PC-9 (cell line): ENCODE data around the gene IL9R. TPM values are rescaled to one million over a fixed set of nuclear protein-coding genes. Genes with fewer than 3 reads are reported as not detected.
A peak's percentile ranks its signal among the peaks of the same experiment; 100 is the strongest.

Experiments
- BruUV-seq: library from RNA; stranded (reverse); fragments of 400-500 nt; replicated peaks from 2 replicates; lab custom pipeline; 2021; lab: Mats Ljungman, UMichigan
- CTCF ChIA-PET: fragments of 300-600 bp; sonication (Branson Sonifier 250); formaldehyde crosslinking; loops from one replicate; lab custom pipeline; 2022; ENCODE audit warnings: antibody characterized with exemption; lab: Charles Lee
- POLR2A ChIA-PET: fragments of 300-600 bp; sonication (Branson Sonifier 250); formaldehyde crosslinking; loops from one replicate; lab custom pipeline; 2022; ENCODE audit warnings: antibody characterized with exemption; ENCODE audit not compliant: unreplicated experiment; lab: Charles Lee
- DNase-seq, 2 experiments: peaks; one replicate each; pipeline versions ENCODE4 v3.0.0 to v3.0.0-alpha.2; 2015 to 2022; ENCODE audit warnings: mixed read lengths in 1 of 2
- H2AFZ ChIP-seq: fragments of 200-600 bp; sonication (generic); 2 replicates; pipeline ENCODE4 v1.8.1; 2017; ENCODE audit warnings: antibody characterized with exemption
- H3F3A ChIP-seq: fragments of 200-600 bp; sonication (generic); 2 replicates; pipeline ENCODE4 v1.8.1; 2017; ENCODE audit warnings: antibody characterized with exemption, mild to moderate bottlenecking, low read depth; ENCODE audit not compliant: insufficient read depth
- H3K27ac ChIP-seq: fragments of 200-600 bp; sonication (generic); 2 replicates; pipeline ENCODE4 v1.6.1; 2016; ENCODE audit warnings: mixed run types
- H3K27me3 ChIP-seq: fragments of 200-600 bp; sonication (generic); 2 replicates; pipeline ENCODE4 v1.6.1; 2016; ENCODE audit warnings: low read depth, mixed run types; ENCODE audit not compliant: insufficient read depth
- H3K36me3 ChIP-seq: fragments of 200-600 bp; sonication (generic); 2 replicates; pipeline ENCODE4 v1.6.1; 2016; ENCODE audit warnings: low read depth, mixed run types
- H3K4me1 ChIP-seq: fragments of 200-600 bp; sonication (generic); replicated peaks from 2 replicates; pipeline ENCODE4 v1.6.1; 2016; ENCODE audit warnings: mixed run types; ENCODE audit not compliant: insufficient read depth
- H3K4me2 ChIP-seq: fragments of 200-600 bp; sonication (generic); 2 replicates; pipeline ENCODE4 v1.6.1; 2017; ENCODE audit warnings: mixed run types
- H3K4me3 ChIP-seq: fragments of 200-600 bp; sonication (generic); 2 replicates; pipeline ENCODE4 v1.6.1; 2016; ENCODE audit warnings: mixed run types
- H3K79me2 ChIP-seq: fragments of 200-600 bp; sonication (generic); 2 replicates; pipeline ENCODE4 v1.6.1; 2017; ENCODE audit warnings: low read depth, mixed run types
- H3K9me2 ChIP-seq: fragments of 200-600 bp; sonication (generic); 2 replicates; pipeline ENCODE4 v1.8.1; 2017; ENCODE audit warnings: mild to moderate bottlenecking; ENCODE audit not compliant: insufficient read depth
- H3K9me3 ChIP-seq: fragments of 200-600 bp; sonication (generic); 2 replicates; pipeline ENCODE4 v1.8.1; 2016; ENCODE audit warnings: low read depth; ENCODE audit not compliant: insufficient read depth
- H4K20me1 ChIP-seq: fragments of 200-600 bp; sonication (generic); 2 replicates; pipeline ENCODE4 v1.8.1; 2017; ENCODE audit not compliant: insufficient read depth
- EZH2 ChIP-seq: fragments of 200-600 bp; sonication (generic); IDR thresholded peaks from 2 replicates; pipeline ENCODE4 v1.8.0; 2017; ENCODE audit warnings: antibody characterized with exemption, low read depth
- intact Hi-C: fragments of 100-400 bp; cut with micrococcal nuclease; formaldehyde crosslinking; loops from one replicate; pipeline ENCODE4 v1.10.0; 2022; ENCODE audit not compliant: unreplicated experiment
- total RNA-seq: library from RNA; stranded (reverse); gene quantifications from 2 replicates; pipeline ENCODE4 v1.2.3, GENCODE V29; 2021
- TF ChIP-seq, protein P1 (sequence below): fragments of 200-600 bp; sonication (generic); conservative IDR thresholded peaks from 2 replicates; pipeline ENCODE4 v1.6.1; 2017; ENCODE audit warnings: mixed run types, antibody characterized with exemption, mild to moderate bottlenecking, moderate library complexity

IL9R gene
- total RNA-seq, 1 experiment from 2014 or later: 2.4 TPM

DNA sequence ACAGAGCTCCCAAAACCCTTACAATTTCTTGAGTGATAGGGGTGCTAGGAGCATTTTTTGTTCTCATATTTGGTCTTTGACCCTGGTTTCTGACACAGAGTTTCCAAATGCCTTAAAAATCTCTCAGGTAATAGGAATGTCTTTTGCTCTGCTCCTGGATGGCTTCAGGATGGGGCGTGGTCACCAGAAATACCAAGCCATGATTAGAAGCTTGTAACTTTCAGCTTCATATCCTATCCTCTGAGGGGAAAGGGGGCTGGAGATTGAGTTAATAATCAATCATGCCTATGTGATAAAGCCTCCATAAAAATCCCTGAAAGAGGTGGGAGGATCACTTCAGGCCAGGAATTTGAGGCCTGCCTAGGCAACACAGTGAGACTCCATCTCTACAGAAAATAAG, 34.6 kb upstream of the IL9R start:
- Histone ChIP-seq H3K9me3 (no peaks in the 10 kb centered on the region), H3K9me2 (no peaks in the 10 kb centered on the region), H3F3A (no peaks in the 10 kb centered on the region), H3K27ac (no peak overlapping the region), H3K27me3 (no peaks in the 10 kb centered on the region), H3K36me3 (no peaks in the 10 kb centered on the region), H2AFZ (no peak overlapping the region), H3K4me2 (no peak overlapping the region), H3K4me3 (no peak overlapping the region), H3K4me1 (no peaks in the 10 kb centered on the region), H3K79me2 (no peaks in the 10 kb centered on the region), H4K20me1 (no peaks in the 10 kb centered on the region)
- TF ChIP-seq, protein P1, sequence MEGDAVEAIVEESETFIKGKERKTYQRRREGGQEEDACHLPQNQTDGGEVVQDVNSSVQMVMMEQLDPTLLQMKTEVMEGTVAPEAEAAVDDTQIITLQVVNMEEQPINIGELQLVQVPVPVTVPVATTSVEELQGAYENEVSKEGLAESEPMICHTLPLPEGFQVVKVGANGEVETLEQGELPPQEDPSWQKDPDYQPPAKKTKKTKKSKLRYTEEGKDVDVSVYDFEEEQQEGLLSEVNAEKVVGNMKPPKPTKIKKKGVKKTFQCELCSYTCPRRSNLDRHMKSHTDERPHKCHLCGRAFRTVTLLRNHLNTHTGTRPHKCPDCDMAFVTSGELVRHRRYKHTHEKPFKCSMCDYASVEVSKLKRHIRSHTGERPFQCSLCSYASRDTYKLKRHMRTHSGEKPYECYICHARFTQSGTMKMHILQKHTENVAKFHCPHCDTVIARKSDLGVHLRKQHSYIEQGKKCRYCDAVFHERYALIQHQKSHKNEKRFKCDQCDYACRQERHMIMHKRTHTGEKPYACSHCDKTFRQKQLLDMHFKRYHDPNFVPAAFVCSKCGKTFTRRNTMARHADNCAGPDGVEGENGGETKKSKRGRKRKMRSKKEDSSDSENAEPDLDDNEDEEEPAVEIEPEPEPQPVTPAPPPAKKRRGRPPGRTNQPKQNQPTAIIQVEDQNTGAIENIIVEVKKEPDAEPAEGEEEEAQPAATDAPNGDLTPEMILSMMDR: no peak
- TF ChIP-seq EZH2: no peak
- CTCF ChIA-PET: no interaction called here
- DNase-seq: no peak
- POLR2A ChIA-PET: no interaction called here
- intact Hi-C loops: no loop called here
- no TSS peak for BruUV-seq

DNA sequence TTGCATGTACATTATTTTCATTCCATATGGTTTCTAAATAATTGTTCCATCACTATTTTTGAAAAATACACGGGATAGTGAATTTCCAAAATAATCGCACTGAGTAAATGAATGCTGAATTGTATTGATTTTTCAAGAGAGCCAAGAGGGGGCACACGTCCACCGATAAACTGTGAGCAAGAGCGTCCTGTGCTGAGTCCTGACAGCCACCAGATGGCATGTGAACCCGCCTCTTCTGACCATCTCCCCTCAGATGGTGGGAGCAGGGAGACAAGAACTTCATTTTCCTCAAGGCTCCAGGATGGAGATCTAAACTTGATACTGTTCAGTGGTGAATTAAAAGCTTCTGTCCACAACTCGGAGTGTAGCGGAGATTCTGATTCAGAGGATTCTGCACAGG, 30.6 kb upstream of the IL9R start:
- BruUV-seq: no TSS peak
- ChIA-PET POLR2A (no interaction called here), CTCF (no interaction called here)
- H3K4me2 ChIP-seq: no peak overlapping the region
- no peak overlapping the region for H2AFZ ChIP-seq
- H3K4me3 ChIP-seq: no peak overlapping the region
- DNase-seq: peak; percentile 18 to 36
- TF ChIP-seq EZH2: no peak
- TF ChIP-seq, protein P1: peak; percentile 52
- H3K9me3 ChIP-seq: no peaks in the 10 kb centered on the region
- H3K27me3 ChIP-seq: no peaks in the 10 kb centered on the region
- H4K20me1 ChIP-seq: no peaks in the 10 kb centered on the region
- H3K79me2 ChIP-seq: no peaks in the 10 kb centered on the region
- no peaks in the 10 kb centered on the region for H3F3A ChIP-seq
- no peak overlapping the region for H3K27ac ChIP-seq
- intact Hi-C loops: no loop called here
- H3K4me1 ChIP-seq: no peaks in the 10 kb centered on the region
- no peaks in the 10 kb centered on the region for H3K36me3 ChIP-seq
- no peaks in the 10 kb centered on the region for H3K9me2 ChIP-seq

DNA sequence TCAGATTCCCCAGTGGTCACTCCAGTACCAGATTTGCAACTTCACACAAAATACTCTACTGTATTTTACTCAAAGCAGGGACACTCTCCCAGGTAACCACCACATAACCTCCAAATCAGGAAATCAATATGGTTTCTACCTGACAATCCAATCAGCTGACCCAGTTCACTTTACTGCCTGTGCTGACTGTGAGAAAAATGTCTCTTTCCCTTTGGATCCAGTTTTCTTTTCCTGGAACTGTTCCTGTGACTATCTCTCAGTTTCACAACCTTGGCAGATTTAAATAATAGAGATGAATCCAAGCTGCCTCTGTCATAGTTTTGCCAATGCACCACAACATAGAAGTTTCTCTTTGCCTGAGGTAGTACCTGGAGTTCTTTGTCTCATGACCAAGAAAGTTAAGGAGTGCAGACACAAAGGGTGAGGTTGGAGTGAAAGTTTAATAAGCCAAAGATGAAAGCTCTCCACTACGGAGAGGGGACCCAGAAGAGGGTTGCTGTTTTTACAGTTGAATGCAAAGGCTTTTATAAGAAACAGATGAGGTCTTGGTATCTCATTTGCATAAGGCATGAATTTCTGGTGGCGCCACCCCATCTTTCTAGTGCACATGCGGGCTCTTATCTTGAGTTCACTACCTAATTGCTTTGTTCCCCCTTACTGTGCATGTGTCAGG, 29.7 kb upstream of the IL9R start:
- POLR2A ChIA-PET: no interaction called here
- no peak for DNase-seq
- Histone ChIP-seq H4K20me1 (no peaks in the 10 kb centered on the region), H3K27me3 (no peaks in the 10 kb centered on the region), H3K79me2 (no peaks in the 10 kb centered on the region), H3K9me3 (no peaks in the 10 kb centered on the region), H3K9me2 (no peaks in the 10 kb centered on the region), H3K27ac (no peak overlapping the region), H3K4me1 (no peaks in the 10 kb centered on the region), H2AFZ (no peak overlapping the region), H3K4me3 (no peak overlapping the region), H3K36me3 (no peaks in the 10 kb centered on the region), H3K4me2 (no peak overlapping the region), H3F3A (no peaks in the 10 kb centered on the region)
- no peak for TF ChIP-seq EZH2
- TF ChIP-seq, protein P1: no peak
- intact Hi-C loops: no loop called here
- no TSS peak for BruUV-seq
- CTCF ChIA-PET: no interaction called here
